Endothelial cell of umbilical vein (primary cell): Measurements from ENCODE around the gene CDK7. TPM values are rescaled to one million over a fixed set of nuclear protein-coding genes. Genes with fewer than 3 reads are reported as not detected.

Experiments
- BruUV-seq: library from RNA; stranded (reverse); fragments of 400-500 nt; replicated peaks from 2 replicates; lab custom pipeline; 2021; lab: Mats Ljungman, UMichigan
- CTCF ChIA-PET: fragments of 300-600, 350-600 bp; sonication (Branson Sonifier 250); formaldehyde crosslinking; loops from one replicate; lab custom pipeline; 2021; ENCODE audit warnings: antibody characterized with exemption, inconsistent platforms; lab: Charles Lee
- POLR2A ChIA-PET: fragments of 300-600, 350-600 bp; sonication (Branson Sonifier 250); formaldehyde crosslinking; loops from one replicate; lab custom pipeline; 2021; ENCODE audit warnings: antibody characterized with exemption, inconsistent platforms; lab: Charles Lee
- DNase-seq: peaks from one replicate; pipeline ENCODE4 v3.0.0-alpha.2; 2011; ENCODE audit warnings: low read depth, low spot score
- FAIRE-seq: peaks from 2 replicates; lab custom pipeline; 2011; peaks lifted over from hg19 to GRCh38; lab: Jason Lieb, UNC
- H2AFZ ChIP-seq: 2 replicates; pipeline ENCODE4 v1.6.0; 2012; ENCODE audit warnings: low read depth, low read length, control low read depth, inconsistent platforms
- H3K27ac ChIP-seq: 2 replicates; pipeline ENCODE4 v1.5.1; 2011; ENCODE audit warnings: low read depth, mild to moderate bottlenecking, control low read depth, low read length, moderate library complexity; ENCODE audit not compliant: insufficient read depth
- H3K27me3 ChIP-seq, 2 experiments: 2 replicates each; pipeline versions ENCODE4 v1.6.0 to v1.6.1; 2011; ENCODE audit warnings: low read length in 2 of 2, mixed read lengths in 1 of 2; ENCODE audit not compliant: control insufficient read depth in 2 of 2, insufficient read depth in 2 of 2
- H3K36me3 ChIP-seq, 2 experiments: 2 replicates in 1 of 2; 3 replicates in 1 of 2; pipeline ENCODE4 v1.5.1; 2011; ENCODE audit warnings: low read length in 2 of 2, mild to moderate bottlenecking in 1 of 2, moderate library complexity in 1 of 2; ENCODE audit not compliant: control insufficient read depth in 2 of 2, insufficient read depth in 2 of 2; ENCODE audit errors: extremely low read depth in 1 of 2
- H3K4me1 ChIP-seq: 3 replicates; pipeline ENCODE4 v1.5.1; 2011; ENCODE audit warnings: mild to moderate bottlenecking, low read length; ENCODE audit not compliant: control insufficient read depth, insufficient read depth; ENCODE audit errors: extremely low read depth
- H3K4me2 ChIP-seq: 2 replicates; pipeline ENCODE4 v1.6.1; 2011; ENCODE audit warnings: low read length, control low read depth, mixed read lengths; ENCODE audit not compliant: insufficient read depth
- H3K4me3 ChIP-seq, 3 experiments: fragments of 200-600 bp in 1 of 3; sonication (generic), shearing (Covaris generic) in 1 of 3; replicated peaks in 1 of 3; 2 replicates each; pipeline ENCODE4 v1.5.1; 2011 to 2016; ENCODE audit warnings: control low read depth in 3 of 3, low read length in 3 of 3, mild to moderate bottlenecking in 2 of 3, inconsistent platforms in 1 of 3, low read depth in 1 of 3, moderate library complexity in 1 of 3; ENCODE audit not compliant: insufficient read depth in 1 of 3
- H3K79me2 ChIP-seq: 2 replicates; pipeline ENCODE4 v1.6.0; 2012; ENCODE audit warnings: low read length, inconsistent platforms; ENCODE audit not compliant: control insufficient read depth, insufficient read depth
- H3K9ac ChIP-seq: replicated peaks from 2 replicates; pipeline ENCODE3; 2011; ENCODE audit warnings: low read length, control low read depth; ENCODE audit not compliant: insufficient read depth; ENCODE audit errors: extremely low read depth
- H3K9me1 ChIP-seq: replicated peaks from 3 replicates; pipeline ENCODE4 v1.6.0; 2011; ENCODE audit warnings: mild to moderate bottlenecking, low read length; ENCODE audit not compliant: control insufficient read depth, insufficient read depth; ENCODE audit errors: extremely low read depth
- H3K9me3 ChIP-seq: replicated peaks from 2 replicates; pipeline ENCODE4 v1.5.1; 2012; ENCODE audit warnings: low read length, inconsistent platforms; ENCODE audit not compliant: control insufficient read depth, insufficient read depth
- H4K20me1 ChIP-seq: replicated peaks from 2 replicates; pipeline ENCODE3; 2011; ENCODE audit warnings: mild to moderate bottlenecking, low read length; ENCODE audit not compliant: control insufficient read depth, insufficient read depth; ENCODE audit errors: extremely low read depth
- EZH2 ChIP-seq: IDR thresholded peaks from 2 replicates; pipeline ENCODE4 v1.6.1; 2012; ENCODE audit warnings: borderline replicate concordance, low read depth, mild to moderate bottlenecking, moderate library complexity, low read length, inconsistent platforms; ENCODE audit not compliant: severe bottlenecking
- FOS ChIP-seq: IDR thresholded peaks from 2 replicates; pipeline ENCODE4 v1.6.1; 2011; ENCODE audit warnings: mild to moderate bottlenecking, low read length, moderate library complexity, borderline replicate concordance; ENCODE audit not compliant: insufficient read depth
- GATA2 ChIP-seq: IDR thresholded peaks from 2 replicates; pipeline ENCODE4 v1.7.0; 2011; ENCODE audit warnings: low read depth, mild to moderate bottlenecking, moderate library complexity, mixed read lengths, low read length; ENCODE audit not compliant: insufficient read length, insufficient read depth
- JUN ChIP-seq: IDR thresholded peaks from 2 replicates; pipeline ENCODE4 v1.6.1; 2011; ENCODE audit warnings: borderline replicate concordance, low read depth; ENCODE audit not compliant: insufficient read length, insufficient read depth
- MYC ChIP-seq: IDR thresholded peaks from one replicate; pipeline ENCODE4 v1.6.1; 2011; ENCODE audit warnings: mild to moderate bottlenecking, low read depth, low read length
- POLR2A ChIP-seq: IDR thresholded peaks from 2 replicates; pipeline ENCODE4 v1.6.1; 2012; ENCODE audit warnings: low read depth, mild to moderate bottlenecking, control low read depth, low read length
- POLR2AphosphoS5 ChIP-seq: IDR thresholded peaks from 2 replicates; pipeline ENCODE4 v1.6.1; 2012; ENCODE audit warnings: low read depth, mild to moderate bottlenecking, control low read depth, low read length, moderate library complexity; ENCODE audit not compliant: insufficient read depth
- dilution Hi-C: fragments of 300-500 bp; cut with MboI; formaldehyde crosslinking; loops from one replicate; pipeline ENCODE4 v1.15.0; 2019; ENCODE audit warnings: low sequenced_read_pairs; ENCODE audit not compliant: extremely low pct_ligation_motif_present
- intact Hi-C: fragments of 100-400 bp; cut with micrococcal nuclease; formaldehyde crosslinking; loops from one replicate; pipeline ENCODE4 v1.10.0; 2022
- polyA plus RNA-seq, 4 experiments: library from polyadenylated mRNA; depleted of rRNA in 3 of 4; stranded (reverse) in 3 of 4; unstranded in 1 of 4; fragments of >200 nt; gene quantifications; 2 replicates each; pipeline versions ENCODE4 v1.2.1 to v1.2.3, GENCODE V29; 2011 to 2012; ENCODE audit warnings: missing spikeins in 1 of 4
- total RNA-seq: library from RNA; stranded (reverse); gene quantifications from 2 replicates; pipeline ENCODE4 v1.2.3, GENCODE V29; 2021
- TF ChIP-seq, protein P1 (sequence below): IDR thresholded peaks from 2 replicates; pipeline ENCODE4 v1.6.1; 2011; ENCODE audit not compliant: insufficient read depth, insufficient read length
- TF ChIP-seq, protein P2 (sequence below), 2 donors: IDR thresholded peaks; 1 replicate in 1 of 2; 2 replicates in 1 of 2; pipeline ENCODE4 v1.5.1; 2011; ENCODE audit warnings: low read length in 2 of 2, mild to moderate bottlenecking in 2 of 2, moderate library complexity in 2 of 2, control low read depth in 1 of 2, inconsistent platforms in 1 of 2, low read depth in 1 of 2; ENCODE audit not compliant: insufficient read depth in 1 of 2; ENCODE audit errors: extremely low read depth in 1 of 2

CDK7 gene
- total and polyA plus RNA-seq, 2 donors (not counting 3 experiments of a cell fraction or from before 2014, with no cell fraction given) = 24.6 to 38.1 TPM

DNA sequence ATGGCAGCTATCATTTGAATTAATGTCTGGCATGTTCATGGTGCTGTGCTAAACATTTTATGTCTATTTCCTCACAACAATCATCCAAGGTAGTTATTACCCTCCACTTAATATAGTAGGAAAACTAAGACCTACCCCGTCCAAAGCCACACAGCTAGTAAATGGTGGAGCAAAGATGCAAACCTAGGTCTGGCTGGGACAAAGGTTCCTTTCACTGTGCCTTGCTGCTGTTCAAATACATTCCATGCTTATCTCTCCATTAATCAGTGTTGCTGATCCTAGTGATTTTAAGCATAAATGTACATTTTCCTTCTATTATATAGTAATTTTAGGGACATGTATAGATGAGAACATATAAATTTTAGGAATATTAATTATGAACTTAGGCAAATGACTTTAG, 59.2 kb downstream of the CDK7 start:
- Histone ChIP-seq H2AFZ (no peak overlapping the region), H4K20me1 (no peaks in the 10 kb centered on the region), H3K27me3 (no peaks in the 10 kb centered on the region), H3K4me3 (no peak overlapping the region), H3K9me3 (no peaks in the 10 kb centered on the region), H3K9me1 (no peaks in the 10 kb centered on the region), H3K4me2 (no peak overlapping the region), H3K79me2 (no peaks in the 10 kb centered on the region), H3K4me1 (peaks cover 8% of the 10 kb centered on the region), H3K27ac (no peak overlapping the region), H3K36me3 (no peaks in the 10 kb centered on the region), H3K9ac (no peak overlapping the region)
- ChIA-PET POLR2A (no interaction called here), CTCF (interaction anchor here (0.7 to 1.3 kb wide), 2 partner anchors 75 to 251 kb away, joined by 3 read pairs; no protein-coding TSS in a partner anchor)
- intact Hi-C loops (loop anchor here (2.0 kb wide), 2 partner anchors 39 to 55 kb away; partner anchors contain the start of gene CCDC125), dilution Hi-C loops (no loop called here)
- TF ChIP-seq POLR2AphosphoS5 (no peak), GATA2 (no peak), JUN (no peak), EZH2 (no peak), FOS (no peak), MYC (no peak), POLR2A (no peak)
- TF ChIP-seq, protein P1, sequence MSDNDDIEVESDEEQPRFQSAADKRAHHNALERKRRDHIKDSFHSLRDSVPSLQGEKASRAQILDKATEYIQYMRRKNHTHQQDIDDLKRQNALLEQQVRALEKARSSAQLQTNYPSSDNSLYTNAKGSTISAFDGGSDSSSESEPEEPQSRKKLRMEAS = no peak
- TF ChIP-seq, protein P2, sequence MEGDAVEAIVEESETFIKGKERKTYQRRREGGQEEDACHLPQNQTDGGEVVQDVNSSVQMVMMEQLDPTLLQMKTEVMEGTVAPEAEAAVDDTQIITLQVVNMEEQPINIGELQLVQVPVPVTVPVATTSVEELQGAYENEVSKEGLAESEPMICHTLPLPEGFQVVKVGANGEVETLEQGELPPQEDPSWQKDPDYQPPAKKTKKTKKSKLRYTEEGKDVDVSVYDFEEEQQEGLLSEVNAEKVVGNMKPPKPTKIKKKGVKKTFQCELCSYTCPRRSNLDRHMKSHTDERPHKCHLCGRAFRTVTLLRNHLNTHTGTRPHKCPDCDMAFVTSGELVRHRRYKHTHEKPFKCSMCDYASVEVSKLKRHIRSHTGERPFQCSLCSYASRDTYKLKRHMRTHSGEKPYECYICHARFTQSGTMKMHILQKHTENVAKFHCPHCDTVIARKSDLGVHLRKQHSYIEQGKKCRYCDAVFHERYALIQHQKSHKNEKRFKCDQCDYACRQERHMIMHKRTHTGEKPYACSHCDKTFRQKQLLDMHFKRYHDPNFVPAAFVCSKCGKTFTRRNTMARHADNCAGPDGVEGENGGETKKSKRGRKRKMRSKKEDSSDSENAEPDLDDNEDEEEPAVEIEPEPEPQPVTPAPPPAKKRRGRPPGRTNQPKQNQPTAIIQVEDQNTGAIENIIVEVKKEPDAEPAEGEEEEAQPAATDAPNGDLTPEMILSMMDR (IDR thresholded peaks at IDR 0.05; ENCODE audit: extremely low read depth in 1 of 2, insufficient read depth in 1 of 2, low read depth in 1 of 2, low read length in 2 of 2) = no peak
- FAIRE-seq = no peak
- no TSS peak for BruUV-seq
- no peak for DNase-seq
